GM21526 (cell line): ENCODE results near the gene ABI1.

Experiments used
- ATAC-seq: cut with Tn5 transposase; IDR thresholded peaks from one replicate; pipeline ENCODE4 v1.9.1; 2021; ENCODE audit warnings: moderate library complexity; ENCODE audit not compliant: unreplicated experiment, low FRiP score

ABI1 gene

GRCh38 chr10:26857553-26857952, 3.2 kb downstream of the ABI1 start:
- peak; percentile 0 for ATAC-seq

GRCh38 chr10:26855186-26855585, 5.6 kb downstream of the ABI1 start:
- no peak for ATAC-seq

- ATAC-seq: no peak
These were observed 6.2 kb downstream of the ABI1 start for GRCh38 chr10:26854524-26854923.

- ATAC-seq: no peak
These were observed 16.3 kb downstream of the ABI1 start for GRCh38 chr10:26844396-26844975.

- no peak for ATAC-seq
These were observed 17.0 kb downstream of the ABI1 start for GRCh38 chr10:26843736-26844135.

GRCh38 chr10:26841733-26842317, 18.9 kb downstream of the ABI1 start:
- no peak for ATAC-seq

GRCh38 chr10:26840938-26841732, 19.6 kb downstream of the ABI1 start:
- no peak for ATAC-seq

GRCh38 chr10:26839966-26840627, 20.7 kb downstream of the ABI1 start:
- ATAC-seq: no peak

- ATAC-seq: no peak
These were observed 23.6 kb downstream of the ABI1 start for GRCh38 chr10:26837139-26837538.

- ATAC-seq: no peak
These were observed 25.7 kb downstream of the ABI1 start for GRCh38 chr10:26835025-26835424.

GRCh38 chr10:26832960-26833359, 27.8 kb downstream of the ABI1 start:
- no peak for ATAC-seq

GRCh38 chr10:26831936-26832335, 28.8 kb downstream of the ABI1 start:
- no peak for ATAC-seq

GRCh38 chr10:26829810-26830515, 30.8 kb downstream of the ABI1 start:
- ATAC-seq: no peak

GRCh38 chr10:26824015-26824690, 36.6 kb downstream of the ABI1 start:
- ATAC-seq: no peak

GRCh38 chr10:26821699-26822570, 38.8 kb downstream of the ABI1 start:
- no peak for ATAC-seq

- no peak for ATAC-seq
These were observed 45.3 kb downstream of the ABI1 start for GRCh38 chr10:26815500-26815899.

GRCh38 chr10:26810435-26811026, 50.2 kb downstream of the ABI1 start:
- no peak for ATAC-seq

- ATAC-seq: no peak
These were observed 50.8 kb downstream of the ABI1 start for GRCh38 chr10:26809973-26810372.

GRCh38 chr10:26807532-26807931, 53.2 kb downstream of the ABI1 start:
- ATAC-seq: no peak
